NCI-H1694 (cell line): ENCODE results near the gene TRPM4.
"Not testable (repeated sequence)": the region's sequence is repeated elsewhere in the genome, so short reads cannot be mapped to it uniquely, and the experiment has no call there.

ENCODE experiments used
- DNase-seq: peaks from one replicate; lab custom pipeline; 2025; lab: John Stamatoyannopoulos, UW

Gene TRPM4

GRCh38 chr19:49190781-49191180, 33.2 kb downstream of the TRPM4 start:
- DNase-seq, result no peak

- DNase-seq, result no peak
These were observed 36.3 kb downstream of the TRPM4 start for GRCh38 chr19:49193822-49194394.

GRCh38 chr19:49194408-49194807, 36.8 kb downstream of the TRPM4 start:
- DNase-seq, result no peak

GRCh38 chr19:49196527-49197240, 39.1 kb downstream of the TRPM4 start:
- no peak for DNase-seq

GRCh38 chr19:49200238-49200862, 42.8 kb downstream of the TRPM4 start:
- no peak for DNase-seq

GRCh38 chr19:49201042-49201441, 43.5 kb downstream of the TRPM4 start:
- DNase-seq, result no peak

- no peak for DNase-seq
These were observed 47.5 kb downstream of the TRPM4 start for GRCh38 chr19:49205114-49205513.

GRCh38 chr19:49209502-49209901, 51.9 kb downstream of the TRPM4 start:
- not testable (repeated sequence) for DNase-seq

- DNase-seq, result no peak
These were observed 52.7 kb downstream of the TRPM4 start for GRCh38 chr19:49210108-49210900.

- DNase-seq, result no peak
These were observed 53.4 kb downstream of the TRPM4 start for GRCh38 chr19:49210901-49211451.

GRCh38 chr19:49212016-49212701, 54.6 kb downstream of the TRPM4 start:
- DNase-seq, result peak; percentile 40

GRCh38 chr19:49213791-49214190, 56.2 kb downstream of the TRPM4 start:
- DNase-seq, result no peak

- DNase-seq, result no peak
These were observed 57.1 kb downstream of the TRPM4 start for GRCh38 chr19:49214701-49215100.

- no peak for DNase-seq
These were observed 58.5 kb downstream of the TRPM4 start for GRCh38 chr19:49216071-49216470.

GRCh38 chr19:49217382-49217781, 59.8 kb downstream of the TRPM4 start:
- DNase-seq, result no peak

GRCh38 chr19:49222011-49222410, 64.4 kb downstream of the TRPM4 start:
- no peak for DNase-seq

- DNase-seq, result no peak
These were observed 64.9 kb downstream of the TRPM4 start for GRCh38 chr19:49222528-49222927.

- DNase-seq, result no peak
These were observed 65.9 kb downstream of the TRPM4 start for GRCh38 chr19:49223472-49223871.

- DNase-seq, result not testable (repeated sequence)
These were observed 66.8 kb downstream of the TRPM4 start for GRCh38 chr19:49224441-49224840.

GRCh38 chr19:49224879-49225278, 67.3 kb downstream of the TRPM4 start:
- DNase-seq, result peak; percentile 75

GRCh38 chr19:49229416-49229815, 71.8 kb downstream of the TRPM4 start:
- no peak for DNase-seq

- no peak for DNase-seq
These were observed 73.8 kb downstream of the TRPM4 start for GRCh38 chr19:49231389-49231788.
